Nephron (organoid): ENCODE results near the gene PRRT1.
A peak's percentile ranks its signal among the peaks of the same experiment; 100 is the strongest.

Experiments
- H3K27ac Mint-ChIP-seq, 3 experiments: 2 replicates each; pipeline ENCODE4 v1.8.0; 2020; ENCODE audit warnings: mixed read lengths in 3 of 3, mild to moderate bottlenecking in 2 of 3, moderate library complexity in 1 of 3
- H3K27me3 Mint-ChIP-seq: 2 replicates; pipeline ENCODE4 v1.8.0; 2021; ENCODE audit warnings: low read depth, mild to moderate bottlenecking, moderate library complexity, mixed read lengths
- H3K36me3 Mint-ChIP-seq: 2 replicates; pipeline ENCODE4 v1.8.0; 2020; ENCODE audit warnings: low read depth, mixed read lengths
- H3K4me1 Mint-ChIP-seq: 2 replicates; pipeline ENCODE4 v1.8.0; 2020; ENCODE audit warnings: mixed read lengths
- H3K4me3 Mint-ChIP-seq, 3 experiments: 2 replicates each; pipeline ENCODE4 v1.8.0; 2020; ENCODE audit warnings: mild to moderate bottlenecking in 3 of 3, mixed read lengths in 3 of 3, moderate library complexity in 2 of 3
- H3K9me3 Mint-ChIP-seq: 2 replicates; pipeline ENCODE4 v1.8.0; 2020; ENCODE audit warnings: mixed read lengths
- TF ChIP-seq, protein P1 (sequence below), 3 experiments: fragments of 200-600 bp; sonication (generic); IDR thresholded peaks; one replicate each; pipeline ENCODE4 v1.5.0; 2021; ENCODE audit warnings: antibody characterized with exemption in 3 of 3; ENCODE audit not compliant: unreplicated experiment in 3 of 3

The PRRT1 gene

DNA sequence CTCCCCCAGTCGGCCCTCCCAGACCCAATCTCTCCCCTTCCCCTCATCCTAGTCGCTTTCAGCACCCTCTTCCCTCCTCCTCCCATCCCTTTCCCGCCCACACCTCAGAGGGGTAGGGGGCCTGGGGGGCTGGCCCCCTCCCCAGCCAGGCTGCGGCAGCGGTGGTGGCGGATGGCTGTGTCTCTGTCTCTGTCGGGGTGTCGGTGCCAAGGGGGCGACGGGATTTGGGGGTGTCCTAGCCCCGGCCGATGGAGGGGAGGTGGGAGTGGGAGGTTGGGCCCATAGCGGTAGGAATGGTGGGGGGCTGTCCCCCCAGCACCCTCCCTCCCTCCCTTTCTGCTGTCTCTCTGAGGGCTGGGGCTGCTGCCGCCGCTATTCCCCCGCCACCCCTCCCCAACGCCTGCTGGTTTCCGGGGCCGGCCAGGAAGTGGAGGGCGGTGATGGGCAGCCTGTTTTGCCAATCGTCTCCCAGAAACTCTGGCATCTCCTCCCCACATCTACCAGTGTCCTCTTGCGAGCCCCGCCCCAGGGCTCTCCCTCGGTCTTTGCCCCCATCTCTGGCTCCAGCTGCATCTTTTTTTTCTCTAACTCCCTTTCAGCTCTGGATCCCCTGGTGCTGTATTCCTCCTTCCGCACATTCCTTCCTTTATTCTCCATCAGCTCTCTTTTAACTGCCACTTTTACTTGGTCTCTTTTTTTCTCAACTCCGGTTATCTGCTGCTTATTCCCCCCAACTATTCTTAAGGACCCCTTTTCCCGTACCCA is 24.2 kb upstream of the PRRT1 start, which contains the start of gene AGPAT1:
Gene AGPAT1 (minus strand): TSS at position 374 of the 765 bp plus-strand sequence. CDS start 4,588 bp downstream, outside the sequence.
- H3K27me3 Mint-ChIP-seq: no peaks in the 10 kb centered on the region
- peak within 1 kb of the TSS; percentile 98 to 100 (median 99) for H3K27ac Mint-ChIP-seq
- no peaks in the 10 kb centered on the region for H3K9me3 Mint-ChIP-seq
- peak within 1 kb of the TSS; percentile 87 to 96 (median 89) for H3K4me3 Mint-ChIP-seq
- H3K4me1 Mint-ChIP-seq: peaks cover 47% of the 10 kb centered on the region
- TF ChIP-seq, protein P1, sequence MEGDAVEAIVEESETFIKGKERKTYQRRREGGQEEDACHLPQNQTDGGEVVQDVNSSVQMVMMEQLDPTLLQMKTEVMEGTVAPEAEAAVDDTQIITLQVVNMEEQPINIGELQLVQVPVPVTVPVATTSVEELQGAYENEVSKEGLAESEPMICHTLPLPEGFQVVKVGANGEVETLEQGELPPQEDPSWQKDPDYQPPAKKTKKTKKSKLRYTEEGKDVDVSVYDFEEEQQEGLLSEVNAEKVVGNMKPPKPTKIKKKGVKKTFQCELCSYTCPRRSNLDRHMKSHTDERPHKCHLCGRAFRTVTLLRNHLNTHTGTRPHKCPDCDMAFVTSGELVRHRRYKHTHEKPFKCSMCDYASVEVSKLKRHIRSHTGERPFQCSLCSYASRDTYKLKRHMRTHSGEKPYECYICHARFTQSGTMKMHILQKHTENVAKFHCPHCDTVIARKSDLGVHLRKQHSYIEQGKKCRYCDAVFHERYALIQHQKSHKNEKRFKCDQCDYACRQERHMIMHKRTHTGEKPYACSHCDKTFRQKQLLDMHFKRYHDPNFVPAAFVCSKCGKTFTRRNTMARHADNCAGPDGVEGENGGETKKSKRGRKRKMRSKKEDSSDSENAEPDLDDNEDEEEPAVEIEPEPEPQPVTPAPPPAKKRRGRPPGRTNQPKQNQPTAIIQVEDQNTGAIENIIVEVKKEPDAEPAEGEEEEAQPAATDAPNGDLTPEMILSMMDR (IDR thresholded peaks at IDR 0.05; ENCODE audit: unreplicated experiment in 3 of 3): no peak
- H3K36me3 Mint-ChIP-seq: peaks cover 23% of the 10 kb centered on the region

DNA sequence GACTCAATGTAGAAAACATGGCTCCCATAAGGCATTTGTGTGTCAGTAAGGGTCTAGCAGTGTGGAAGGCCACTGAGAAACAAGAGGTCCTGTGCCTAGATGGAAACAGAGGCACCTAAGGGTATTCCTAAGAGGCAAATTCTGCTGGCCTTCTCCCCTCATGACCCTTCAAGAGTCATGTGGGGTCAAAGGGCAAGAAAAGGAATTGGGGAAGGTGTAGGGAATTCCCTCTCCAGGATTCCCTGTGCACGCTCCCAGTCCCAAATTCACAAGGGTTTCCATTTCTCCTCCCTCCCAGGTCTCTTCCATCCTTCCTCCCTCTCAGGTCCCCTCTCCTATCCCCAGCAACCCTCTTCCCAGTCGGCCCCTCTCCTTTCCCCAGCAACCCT is 23.6 kb upstream of the PRRT1 start:
- Mint-ChIP-seq H3K27ac (peak overlapping the region; percentile 37 to 61 (median 59)), H3K36me3 (peaks cover 23% of the 10 kb centered on the region), H3K9me3 (no peaks in the 10 kb centered on the region), H3K27me3 (no peaks in the 10 kb centered on the region), H3K4me3 (peak overlapping the region; percentile 87 to 96 (median 89)), H3K4me1 (peaks cover 42% of the 10 kb centered on the region)
- TF ChIP-seq, protein P1 (IDR thresholded peaks at IDR 0.05; ENCODE audit: unreplicated experiment in 3 of 3): no peak

DNA sequence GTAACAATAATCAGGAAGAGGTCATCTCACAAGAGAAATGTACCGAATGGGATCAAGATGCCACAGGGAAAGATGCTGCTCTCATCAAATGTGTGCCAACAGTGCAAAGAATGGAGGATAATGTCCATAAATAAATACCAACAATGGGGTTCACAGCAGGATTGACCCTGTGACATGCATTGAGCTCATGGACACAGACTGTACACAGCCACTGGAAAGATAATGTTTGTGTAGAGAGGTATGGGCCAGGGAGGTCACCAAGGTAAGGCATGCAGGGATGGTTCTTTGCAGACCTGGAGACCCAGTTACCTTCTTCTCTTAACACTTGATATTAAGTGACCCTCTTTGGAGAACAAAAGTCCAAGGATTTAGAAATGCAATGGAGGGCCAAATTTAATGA is 22.7 kb upstream of the PRRT1 start:
- peak overlapping the region; percentile 87 to 96 (median 89) for H3K4me3 Mint-ChIP-seq
- no peaks in the 10 kb centered on the region for H3K27me3 Mint-ChIP-seq
- H3K36me3 Mint-ChIP-seq: peaks cover 28% of the 10 kb centered on the region
- TF ChIP-seq, protein P1 (IDR thresholded peaks at IDR 0.05; ENCODE audit: unreplicated experiment in 3 of 3): no peak
- peaks cover 37% of the 10 kb centered on the region for H3K4me1 Mint-ChIP-seq
- peak overlapping the region in 1 of 3 experiments; percentile 15 for H3K27ac Mint-ChIP-seq
- H3K9me3 Mint-ChIP-seq: no peaks in the 10 kb centered on the region

DNA sequence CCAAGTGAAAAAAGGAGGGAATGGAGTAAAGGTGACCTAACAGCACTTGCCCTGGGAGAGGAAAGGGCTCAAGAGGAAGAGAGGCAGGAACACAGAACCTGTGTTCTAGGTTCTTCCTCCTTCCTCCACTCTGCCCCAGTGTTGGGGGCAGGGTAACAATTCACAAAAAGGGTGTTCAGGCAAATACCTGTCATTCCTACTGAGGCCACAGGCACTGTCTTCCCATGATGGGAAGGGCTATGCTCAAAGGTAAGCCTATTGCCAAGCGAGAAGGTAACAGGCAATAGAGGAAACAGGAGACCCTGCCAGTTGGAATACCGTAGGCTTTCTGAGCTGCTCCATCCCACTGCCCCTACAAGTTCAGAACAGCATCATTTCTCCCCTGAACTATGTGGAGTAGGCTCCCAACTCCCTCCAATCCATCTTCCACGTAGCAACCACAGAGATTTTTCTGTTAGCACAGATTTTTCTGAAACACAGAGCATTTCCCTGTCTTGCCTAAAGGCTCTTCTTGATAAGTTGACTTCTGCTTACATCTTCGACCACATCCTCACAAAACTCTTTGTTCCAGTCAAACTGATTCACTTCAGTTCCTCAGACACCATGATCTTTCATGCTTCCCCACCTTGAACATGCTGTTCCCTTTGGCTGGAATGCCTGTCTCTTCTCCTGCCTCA is 21.4 kb upstream of the PRRT1 start:
- peak overlapping the region in 2 of 3 experiments; percentile 62 to 68 for H3K4me3 Mint-ChIP-seq
- H3K36me3 Mint-ChIP-seq: peaks cover 31% of the 10 kb centered on the region
- TF ChIP-seq, protein P1 (IDR thresholded peaks at IDR 0.05; ENCODE audit: unreplicated experiment in 3 of 3): no peak
- H3K27ac Mint-ChIP-seq: no peak overlapping the region
- no peaks in the 10 kb centered on the region for H3K27me3 Mint-ChIP-seq
- no peaks in the 10 kb centered on the region for H3K9me3 Mint-ChIP-seq
- H3K4me1 Mint-ChIP-seq: peaks cover 26% of the 10 kb centered on the region

DNA sequence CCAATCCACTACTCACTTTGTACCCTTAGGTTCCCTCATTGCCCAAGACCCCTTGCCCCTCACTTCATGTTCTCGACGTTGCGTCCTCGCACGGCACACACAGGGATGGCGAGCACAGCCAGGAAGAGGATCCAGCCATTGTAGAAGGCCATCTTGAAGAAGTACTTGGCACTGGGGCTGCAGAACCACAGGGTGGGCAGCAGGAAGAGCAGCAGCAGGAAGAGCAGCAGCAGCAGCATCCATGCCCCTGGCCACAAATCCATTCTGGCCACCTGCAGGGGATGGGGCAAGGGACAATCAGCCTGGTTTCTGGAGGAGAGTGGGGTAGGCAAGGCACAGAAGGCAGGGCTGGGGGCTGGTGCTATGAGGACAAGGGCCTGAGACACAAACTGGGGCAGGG is 19.5 kb upstream of the PRRT1 start:
- TF ChIP-seq, protein P1 (IDR thresholded peaks at IDR 0.05; ENCODE audit: unreplicated experiment in 3 of 3): no peak
- no peaks in the 10 kb centered on the region for H3K9me3 Mint-ChIP-seq
- no peaks in the 10 kb centered on the region for H3K27me3 Mint-ChIP-seq
- no peak overlapping the region for H3K27ac Mint-ChIP-seq
- H3K4me1 Mint-ChIP-seq: peaks cover 16% of the 10 kb centered on the region
- H3K36me3 Mint-ChIP-seq: peaks cover 40% of the 10 kb centered on the region
- no peak overlapping the region for H3K4me3 Mint-ChIP-seq
